Measurements from ENCODE around the gene PRKCB. TPM values are rescaled to one million over a fixed set of nuclear protein-coding genes. Genes with fewer than 3 reads are reported as not detected.

PRKCB gene
- total RNA-seq, 1 donor from 2014 or later, result not detected

DNA sequence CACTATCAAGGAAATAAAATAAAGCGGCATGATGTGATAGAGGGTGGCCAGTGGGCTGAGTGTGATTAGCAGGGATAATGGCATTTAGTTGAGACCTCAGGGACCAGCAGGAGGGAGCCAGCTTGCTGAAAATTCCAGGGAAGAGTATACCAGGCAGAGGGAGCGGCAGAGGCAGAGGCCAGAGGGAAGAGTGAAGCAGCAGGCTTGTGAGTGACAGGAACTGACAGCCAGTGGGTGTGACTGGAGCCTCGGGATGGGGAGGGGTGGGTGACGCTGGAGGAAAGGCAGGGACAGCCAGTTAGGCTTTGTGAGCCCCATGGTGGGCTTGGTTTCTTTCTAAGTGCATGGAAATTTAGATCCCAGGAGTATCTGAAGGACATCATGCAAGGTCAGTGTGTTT, 210.7 kb downstream of the PRKCB start:
- no peak for DNase-seq (ENCODE audit: low read depth)

GRCh38 chr16:24049113-24049512, 213.3 kb downstream of the PRKCB start:
- DNase-seq (ENCODE audit: low read depth), result no peak

- DNase-seq (ENCODE audit: low read depth), result no peak
These were observed 215.3 kb downstream of the PRKCB start for GRCh38 chr16:24051125-24051524.

GRCh38 chr16:24052329-24053098, 216.7 kb downstream of the PRKCB start:
- no peak for DNase-seq (ENCODE audit: low read depth)

- no peak for DNase-seq (ENCODE audit: low read depth)
These were observed 217.5 kb downstream of the PRKCB start for GRCh38 chr16:24053099-24053946.

DNA sequence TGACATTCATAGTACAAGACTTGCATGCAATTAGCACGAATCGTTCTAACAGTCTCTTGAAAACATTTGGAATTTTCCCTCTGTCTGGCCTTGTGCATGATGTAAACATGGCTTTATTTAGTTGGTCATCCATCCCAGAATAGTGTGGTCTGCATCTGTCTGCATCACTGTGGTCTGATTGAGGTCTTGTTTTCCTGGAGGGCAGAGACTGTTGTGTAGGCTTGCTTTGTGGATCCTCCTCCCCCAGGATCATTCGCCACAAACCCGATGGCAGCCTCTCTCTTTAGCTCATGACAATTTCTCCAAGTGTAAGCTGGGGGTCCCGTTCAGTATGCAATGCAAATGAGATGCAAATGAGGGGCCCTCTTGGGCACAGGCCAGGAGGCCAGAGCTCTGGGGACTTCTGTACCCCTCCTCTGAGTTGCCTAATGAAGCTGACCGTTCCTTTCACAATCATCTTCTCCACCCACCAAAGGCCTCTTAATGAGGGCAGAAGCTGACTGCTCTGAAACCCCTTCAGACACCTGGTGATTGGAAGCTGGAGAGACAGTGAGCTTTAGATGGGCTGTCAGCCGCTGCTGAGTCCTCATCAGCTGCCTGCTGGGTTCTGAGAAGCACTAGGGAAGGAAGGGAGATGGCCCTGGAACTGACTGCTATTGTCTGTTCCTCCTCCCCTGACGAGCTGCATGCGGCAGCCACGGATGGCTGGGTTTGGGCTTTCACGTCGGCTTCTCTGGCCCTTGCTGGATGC, 219.1 kb downstream of the PRKCB start:
- DNase-seq (ENCODE audit: low read depth), result no peak

- no peak for DNase-seq (ENCODE audit: low read depth)
These were observed 226.6 kb downstream of the PRKCB start for GRCh38 chr16:24062270-24062817.

DNA sequence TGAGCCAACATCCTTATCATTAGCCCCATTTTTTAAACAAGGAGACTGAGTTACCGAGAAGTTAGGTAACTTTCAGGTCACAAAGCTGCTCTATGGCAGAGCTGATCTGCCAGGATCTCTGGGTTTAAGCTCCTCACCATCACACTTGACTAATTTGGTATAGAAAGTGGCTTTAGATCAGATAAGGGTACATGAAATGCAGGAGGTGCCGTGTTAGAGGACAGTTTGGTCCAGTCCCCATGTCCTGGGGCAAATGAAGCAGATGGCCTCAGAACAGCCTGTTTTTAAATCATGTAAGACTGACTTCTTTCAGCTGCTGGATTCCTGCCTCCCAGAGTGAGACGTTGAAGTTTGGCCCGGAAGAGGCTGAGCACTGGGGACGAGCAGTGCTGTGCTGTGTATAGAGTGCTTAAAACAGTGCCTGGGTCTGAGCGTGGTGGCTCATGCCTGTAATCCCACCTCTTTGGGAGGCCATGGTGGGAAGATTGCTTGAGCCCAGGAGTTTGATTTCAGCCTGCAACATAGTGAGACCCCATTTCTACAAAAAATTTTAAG, 233.3 kb downstream of the PRKCB start:
- DNase-seq (ENCODE audit: low read depth), result no peak

DNA sequence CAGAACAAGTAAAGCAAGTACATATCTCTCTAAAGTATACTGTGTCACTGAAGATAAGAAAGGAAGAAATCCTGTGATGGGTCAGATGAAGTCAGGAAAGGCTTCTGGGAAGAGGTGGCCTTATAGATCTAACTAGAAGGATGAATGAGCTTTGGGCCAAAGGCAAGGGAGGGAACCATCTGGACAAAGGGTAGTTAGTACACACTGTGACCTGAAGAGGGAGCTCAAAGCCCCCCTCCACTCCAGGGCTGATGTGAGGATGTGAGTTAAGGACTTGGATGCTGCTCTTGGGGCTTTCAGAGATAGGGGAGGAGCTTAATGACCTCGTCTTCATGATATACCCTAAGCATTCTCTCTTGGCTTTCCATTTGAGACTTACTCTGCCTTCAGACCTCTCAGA, 235.1 kb downstream of the PRKCB start:
- no peak for DNase-seq (ENCODE audit: low read depth)

GRCh38 chr16:24071666-24072360, 236.0 kb downstream of the PRKCB start:
- no peak for DNase-seq (ENCODE audit: low read depth)

GRCh38 chr16:24073321-24073720, 237.5 kb downstream of the PRKCB start:
- DNase-seq (ENCODE audit: low read depth), result no peak

DNA sequence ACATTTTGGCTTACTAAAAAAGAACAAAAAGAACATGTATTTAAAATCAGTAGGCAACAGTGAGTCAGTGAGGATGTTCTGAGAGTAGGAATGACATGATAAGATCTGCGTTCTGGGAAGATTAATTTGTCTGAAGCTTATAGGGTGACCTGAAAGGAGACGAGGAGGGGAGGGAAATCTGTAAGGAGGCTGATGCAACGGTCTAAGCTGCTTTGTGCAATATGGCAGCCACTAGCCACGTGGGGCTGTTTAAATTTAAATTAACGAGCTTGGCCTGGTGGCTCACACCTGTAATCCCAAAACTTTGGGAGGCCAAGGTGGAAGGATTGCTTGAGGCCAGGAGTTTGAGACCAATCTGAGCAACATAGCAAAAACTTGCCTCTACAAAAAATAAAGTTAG, 238.8 kb downstream of the PRKCB start:
- DNase-seq (ENCODE audit: low read depth), result no peak

DNA sequence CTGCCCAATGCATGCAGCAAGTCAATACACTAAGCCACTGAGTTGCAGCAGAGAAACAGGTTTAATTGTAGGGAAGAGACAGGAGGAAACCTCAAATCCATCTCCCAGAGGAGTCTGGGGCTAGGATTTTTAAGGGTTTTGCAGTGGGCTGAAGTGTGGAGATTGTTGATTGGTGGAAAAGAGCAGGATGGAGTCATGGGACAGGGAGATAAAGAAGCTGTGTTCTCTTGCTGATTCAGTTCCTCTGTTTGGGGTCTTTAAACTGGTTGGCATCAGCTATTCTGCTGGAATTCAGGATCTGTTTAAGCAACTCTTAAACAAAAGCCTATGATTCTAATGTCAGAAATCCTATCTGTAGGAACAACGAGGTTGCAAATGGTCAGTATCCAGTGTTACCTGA, 239.5 kb downstream of the PRKCB start:
- no peak for DNase-seq (ENCODE audit: low read depth)

GRCh38 chr16:24075931-24076716, 240.3 kb downstream of the PRKCB start:
- peak; percentile 28 for DNase-seq (ENCODE audit: low read depth)

DNA sequence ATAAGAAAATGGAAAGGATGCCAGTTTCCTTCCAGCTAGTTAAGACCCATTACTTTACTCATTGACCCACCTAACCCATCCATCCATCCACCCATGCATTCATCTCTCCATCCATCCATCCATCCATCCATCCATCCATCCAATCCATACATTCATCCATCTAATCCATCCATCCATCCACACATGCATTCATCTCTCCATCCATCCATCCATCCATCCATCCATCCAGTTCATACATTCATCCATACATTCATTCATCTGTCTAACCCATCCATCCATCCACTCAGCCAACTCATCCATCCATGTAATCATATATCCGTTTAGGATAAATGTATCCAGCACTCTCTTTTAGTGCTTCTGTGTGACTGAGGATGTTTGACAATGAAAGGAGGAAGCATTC, 241.5 kb downstream of the PRKCB start:
- no peak for DNase-seq (ENCODE audit: low read depth)

DNA sequence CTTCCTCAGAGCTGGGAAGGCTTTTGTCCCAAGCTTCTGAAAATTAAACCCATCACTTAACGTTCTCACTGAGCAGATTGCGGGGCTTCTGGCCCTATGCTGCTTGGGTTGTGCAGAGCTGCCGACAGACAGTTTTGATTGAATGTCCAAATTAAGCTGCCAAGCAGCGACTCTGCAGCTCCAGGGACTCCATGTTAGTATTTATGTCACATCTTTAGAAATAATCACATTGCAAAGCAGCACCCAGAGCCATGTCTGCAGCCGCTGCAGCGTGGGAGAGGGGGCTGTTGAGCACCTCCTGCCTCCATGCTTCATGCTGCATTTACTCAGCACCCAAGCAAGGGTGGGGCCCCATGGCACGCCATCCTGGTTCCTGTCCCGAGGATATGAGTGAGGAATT, 242.2 kb downstream of the PRKCB start:
- DNase-seq (ENCODE audit: low read depth), result no peak

DNA sequence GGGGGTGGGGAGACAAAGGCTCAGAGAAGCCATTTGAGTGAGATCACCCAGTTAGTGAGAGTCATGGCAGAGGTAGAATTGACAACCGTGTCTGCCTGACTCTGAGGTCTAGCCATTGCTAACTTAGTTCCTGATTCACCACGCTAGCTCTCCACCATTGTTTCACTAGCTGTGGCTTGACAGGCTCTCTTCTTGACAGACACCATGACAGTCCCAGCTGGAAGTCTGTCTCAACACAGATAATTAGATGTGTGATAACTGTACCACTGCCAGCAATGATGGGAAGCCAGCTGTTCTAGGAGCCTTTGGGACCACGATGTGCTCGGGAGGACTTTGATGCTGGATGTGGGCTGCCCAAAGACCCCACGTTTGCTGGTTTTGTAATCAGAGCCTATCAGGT, 249.9 kb downstream of the PRKCB start:
- no peak for DNase-seq (ENCODE audit: low read depth)

- DNase-seq (ENCODE audit: low read depth), result no peak
These were observed 252.2 kb downstream of the PRKCB start for GRCh38 chr16:24087891-24088410.

GRCh38 chr16:24088767-24089166, 253.0 kb downstream of the PRKCB start:
- no peak for DNase-seq (ENCODE audit: low read depth)

DNA sequence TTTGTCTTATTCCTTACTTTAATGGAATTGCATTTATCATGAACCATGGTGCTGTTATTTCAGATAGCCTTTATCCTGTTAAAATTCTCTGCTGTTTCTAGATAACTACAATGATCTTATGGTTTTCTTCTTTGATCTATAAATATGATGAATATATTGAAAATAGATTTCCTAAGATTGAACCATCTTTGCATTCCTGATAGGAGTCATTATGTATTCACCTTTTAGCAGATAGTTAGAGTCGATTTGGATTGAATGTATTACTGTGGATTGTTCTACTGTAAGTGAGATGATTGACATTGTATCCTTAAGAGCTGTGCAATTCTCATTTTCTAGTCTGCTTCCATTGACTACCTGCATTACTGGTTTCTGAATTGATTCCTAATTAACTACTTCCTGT, 255.3 kb downstream of the PRKCB start:
- DNase-seq (ENCODE audit: low read depth), result no peak
